Epidermal melanocyte (primary cell): Measurements from ENCODE around the gene RSPRY1.
A peak's percentile ranks its signal among the peaks of the same experiment; 100 is the strongest.
"Not testable (repeated sequence)": the region's sequence is repeated elsewhere in the genome, so short reads cannot be mapped to it uniquely, and the experiment has no call there.

ENCODE experiments used
- DNase-seq: peaks from one replicate; pipeline ENCODE4 v3.0.0; 2011; ENCODE audit warnings: low spot score; ENCODE audit not compliant: insufficient read length

Gene RSPRY1

GRCh38 chr16:57255686-57256415 lies 69.7 kb downstream of the RSPRY1 start:
- DNase-seq = no peak

GRCh38 chr16:57256601-57257395 lies 70.7 kb downstream of the RSPRY1 start:
- DNase-seq = no peak

- no peak for DNase-seq
Measured at GRCh38 chr16:57257455-57258070, 71.4 kb downstream of the RSPRY1 start.

DNA sequence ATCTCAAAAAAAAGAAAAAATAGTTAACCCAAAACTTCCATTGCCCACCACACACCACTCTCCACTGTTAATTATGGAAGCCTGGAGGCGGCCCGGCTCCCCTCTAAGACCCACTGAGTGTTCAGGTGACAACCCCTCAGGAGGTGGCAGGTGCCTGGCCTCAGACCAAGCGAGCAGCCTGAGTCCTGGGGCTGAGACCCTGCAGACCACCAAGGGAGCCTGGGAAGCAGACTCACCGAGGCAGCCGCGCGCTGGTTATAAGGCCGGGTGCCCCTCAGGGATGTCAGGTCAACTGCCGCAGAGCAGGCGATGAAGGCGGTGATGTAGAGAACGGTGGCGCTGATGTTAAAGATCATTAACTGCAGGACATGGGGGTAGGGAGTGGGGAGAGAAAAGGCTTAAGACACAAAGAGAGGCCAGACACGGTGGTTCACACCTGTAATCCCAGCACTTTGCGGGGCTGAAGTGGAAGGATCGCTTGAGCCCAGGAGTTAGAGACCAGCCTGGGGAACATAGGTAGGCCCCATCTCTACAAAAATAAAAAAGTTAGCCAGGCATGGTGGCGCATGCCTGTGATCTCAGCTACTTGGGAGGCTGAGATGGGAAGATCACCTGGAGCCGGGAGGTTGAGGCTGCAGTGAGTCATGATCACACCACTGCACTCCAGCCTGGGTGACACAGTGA lies 72.2 kb downstream of the RSPRY1 start:
- no peak for DNase-seq

- no peak for DNase-seq
Measured at GRCh38 chr16:57258910-57259475, 72.9 kb downstream of the RSPRY1 start.

DNA sequence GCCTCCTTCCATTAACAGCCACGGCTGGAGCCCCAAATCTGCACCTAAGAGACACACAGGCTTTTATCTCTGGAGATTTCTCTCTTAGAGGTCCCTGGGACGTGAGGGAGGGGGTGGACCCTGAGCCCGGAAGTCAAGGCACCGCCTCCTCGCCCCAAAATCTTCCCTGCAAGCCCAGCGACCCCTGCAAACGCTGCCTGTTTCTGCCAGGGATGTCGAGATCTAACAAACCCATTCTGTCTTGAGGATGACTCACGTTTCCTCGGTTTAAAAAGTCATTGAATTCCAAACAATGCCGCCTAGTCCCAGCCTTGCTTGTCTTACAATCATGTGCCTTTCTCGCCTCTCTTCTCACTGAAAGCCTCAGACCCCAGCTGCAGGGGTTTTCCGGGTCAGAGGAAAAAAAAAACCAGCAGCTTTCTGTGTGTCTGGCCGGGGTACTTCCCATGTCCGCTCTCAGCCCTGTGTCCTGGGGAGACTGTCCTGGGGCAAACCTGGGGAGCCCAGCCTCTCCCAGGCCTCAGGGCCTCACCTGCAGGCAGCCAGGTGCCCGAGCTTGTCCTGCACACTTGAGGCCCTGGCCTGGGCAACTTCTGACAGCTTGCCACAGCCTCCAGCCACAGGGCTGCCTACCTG lies 74.3 kb downstream of the RSPRY1 start:
- peak; percentile 54 for DNase-seq

GRCh38 chr16:57261806-57262205 lies 75.7 kb downstream of the RSPRY1 start:
- DNase-seq = no peak

DNA sequence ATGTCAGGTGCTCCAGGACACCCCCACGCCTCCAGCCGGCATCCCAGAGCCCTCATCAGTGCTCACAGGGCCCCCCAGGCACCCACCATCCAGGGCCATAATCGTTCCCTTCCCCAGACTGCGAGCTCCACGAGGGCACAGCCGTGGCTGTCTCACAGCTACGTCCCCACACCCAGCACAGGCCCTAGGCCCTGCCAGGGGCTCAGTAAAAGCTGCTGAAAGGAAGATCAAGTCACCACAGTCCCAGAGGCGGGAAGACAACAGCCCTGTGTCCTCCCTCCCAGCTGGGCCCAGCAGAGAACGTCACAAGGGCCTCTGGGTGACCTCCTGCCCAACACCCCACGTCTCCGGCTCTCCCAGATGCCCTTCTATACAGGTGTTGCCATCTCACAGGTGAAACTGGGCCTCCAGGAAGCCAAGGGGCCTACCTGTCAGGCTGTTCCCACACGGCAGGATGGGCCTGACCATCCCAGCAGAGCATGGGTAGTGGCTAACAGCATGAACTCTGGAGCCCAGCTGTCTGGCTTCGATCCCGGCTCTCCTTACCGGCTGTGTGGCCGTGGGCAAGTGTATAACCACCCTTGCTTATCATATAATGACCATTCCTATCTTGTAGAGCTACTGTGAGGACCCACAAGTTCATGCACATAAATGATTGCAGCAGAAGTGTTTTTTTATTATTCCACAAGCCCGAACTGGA lies 76.9 kb downstream of the RSPRY1 start:
- no peak for DNase-seq

GRCh38 chr16:57263541-57264351 lies 77.6 kb downstream of the RSPRY1 start:
- DNase-seq = no peak

DNA sequence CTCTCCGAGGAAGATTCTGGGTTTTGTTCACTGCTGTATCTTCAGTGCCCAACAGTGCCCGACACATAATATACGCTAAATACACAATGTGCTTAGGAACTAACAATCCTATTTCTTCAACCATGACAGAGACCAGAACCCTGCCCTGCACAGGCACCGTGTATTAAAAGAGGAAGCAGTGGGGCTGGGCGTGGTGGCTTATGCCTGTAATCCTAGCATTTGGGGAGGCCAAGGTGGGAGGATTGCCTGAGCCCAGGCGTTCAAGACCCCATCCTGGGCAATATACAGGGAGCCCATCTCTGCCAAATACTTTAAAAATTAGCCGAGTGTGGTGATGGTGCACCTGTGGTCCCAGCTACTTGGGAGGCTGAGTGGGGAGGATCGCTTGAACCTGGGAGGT lies 78.3 kb downstream of the RSPRY1 start:
- DNase-seq = no peak

GRCh38 chr16:57264950-57265371 lies 78.8 kb downstream of the RSPRY1 start:
- DNase-seq = no peak

DNA sequence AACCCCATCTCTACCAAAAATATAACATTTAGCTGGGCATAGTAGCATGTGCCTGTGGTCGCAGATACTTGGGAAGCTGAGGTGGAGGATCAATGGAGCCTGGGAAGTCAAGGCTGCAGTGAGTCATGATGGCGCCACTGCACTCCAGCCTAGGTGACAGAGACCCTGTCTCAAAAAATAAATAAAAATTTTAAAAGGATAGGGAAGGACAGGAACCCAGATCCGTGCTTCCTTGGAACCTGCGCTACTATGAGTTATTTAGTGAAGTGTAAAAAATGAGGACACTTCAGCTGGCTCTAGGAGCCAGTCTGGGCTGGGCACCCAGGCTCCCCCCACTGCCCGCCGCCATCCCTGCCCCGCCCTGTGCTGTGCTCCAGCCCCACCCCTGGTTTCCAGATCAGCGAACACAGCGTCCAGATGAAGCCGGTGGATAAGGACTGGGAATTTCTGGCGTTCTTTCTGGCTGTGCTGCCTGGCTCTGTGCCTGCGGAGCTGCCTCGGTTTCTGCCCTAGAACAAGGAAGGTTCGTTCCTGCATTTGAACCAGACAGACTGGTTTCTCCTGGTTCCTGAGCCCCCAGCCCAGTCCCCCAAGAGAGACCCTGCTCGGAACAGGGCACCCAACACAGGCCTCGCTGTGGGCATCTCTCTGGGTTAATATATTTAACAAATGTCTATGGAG lies 79.9 kb downstream of the RSPRY1 start:
- DNase-seq = no peak

DNA sequence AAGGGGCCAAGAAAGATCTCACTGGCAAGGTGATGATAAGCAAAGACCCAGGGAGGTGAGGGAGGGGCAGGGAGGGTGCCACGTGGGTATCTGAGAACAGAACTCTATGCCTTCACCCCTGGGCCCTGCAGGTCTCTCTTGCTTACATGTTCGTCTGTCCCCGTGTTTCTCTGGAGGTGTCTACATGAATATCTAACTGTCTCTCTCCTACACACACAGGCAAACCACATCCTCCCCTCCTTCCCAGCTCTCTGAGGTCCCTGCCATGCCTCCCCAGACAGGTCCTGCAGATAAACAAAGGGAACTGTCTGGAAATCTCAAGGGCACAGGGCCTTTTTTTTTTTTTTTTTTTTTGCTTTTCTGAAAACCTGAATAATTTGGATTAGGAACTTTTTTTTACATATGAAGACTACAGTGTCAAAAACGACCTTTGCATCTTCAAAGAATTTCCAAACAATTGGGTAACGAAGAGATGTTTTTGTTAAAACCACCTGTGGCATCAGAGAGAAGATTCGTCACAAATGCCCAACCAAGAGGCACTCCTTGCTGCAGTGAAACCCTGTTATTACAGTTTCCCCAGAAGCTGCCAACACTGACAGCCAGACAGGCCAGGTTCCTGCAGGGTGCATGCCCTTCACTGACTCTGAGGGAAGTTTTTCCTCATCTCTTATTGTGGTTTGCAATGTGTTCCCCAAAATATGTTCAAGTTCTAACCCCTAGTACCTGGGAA lies 80.6 kb downstream of the RSPRY1 start:
- DNase-seq = no peak

GRCh38 chr16:57267343-57267742 lies 81.2 kb downstream of the RSPRY1 start:
- not testable (repeated sequence) for DNase-seq

GRCh38 chr16:57268804-57269800 lies 83.0 kb downstream of the RSPRY1 start:
- no peak for DNase-seq

DNA sequence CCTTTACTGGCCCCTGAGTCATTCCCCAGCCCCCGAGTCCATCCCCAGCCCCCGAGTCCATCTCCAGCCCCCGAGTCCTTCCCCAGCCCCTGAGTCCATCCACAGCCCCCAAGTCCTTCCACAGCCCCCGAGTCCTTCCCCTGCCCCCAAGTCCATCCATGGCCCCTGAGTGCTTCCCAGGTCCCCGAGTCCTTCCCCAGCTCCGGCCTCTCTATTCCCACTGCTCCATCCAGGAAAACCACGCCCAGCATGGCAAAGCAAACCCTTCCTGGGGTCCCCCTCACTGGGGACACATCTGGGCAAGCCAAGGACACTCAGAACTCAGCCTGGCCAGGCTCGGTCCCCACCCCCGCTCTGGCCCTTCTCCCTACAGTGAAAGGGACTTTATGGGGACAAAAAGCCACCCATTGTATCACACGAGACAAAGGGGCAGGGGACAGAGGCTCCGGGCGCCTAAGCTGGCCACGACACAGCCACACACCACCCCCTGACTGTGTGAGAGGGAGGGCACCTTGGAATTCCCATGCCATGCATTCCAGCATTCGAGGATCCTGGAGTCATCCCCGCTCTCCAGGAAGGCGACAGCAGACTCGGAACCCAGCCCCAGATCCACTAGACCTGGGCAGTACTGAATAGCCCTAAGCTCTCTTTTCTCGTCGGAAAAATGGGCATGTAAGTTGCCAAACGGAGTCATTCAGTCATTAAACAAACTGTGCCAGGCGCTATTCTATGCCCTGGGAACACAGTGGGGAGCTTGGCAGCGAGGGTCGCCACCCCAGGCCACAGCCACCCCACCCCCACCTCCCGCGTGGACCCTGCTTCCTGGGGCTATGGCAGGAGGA lies 84.3 kb downstream of the RSPRY1 start:
- no peak for DNase-seq
